Transverse colon (tissue), 4 donors: ENCODE data around the gene WDSUB1.

Source experiments
- POLR2A ChIP-seq: fragments of 450-650 bp; IDR thresholded peaks from one replicate; pipeline ENCODE4 v1.6.1; 2016; ENCODE audit warnings: antibody characterized with exemption, mild to moderate bottlenecking, moderate library complexity
- POLR2AphosphoS5 ChIP-seq, 3 donors: sonication (generic); formaldehyde crosslinking; IDR thresholded peaks; one replicate each; pipeline ENCODE4 v1.6.1; 2016; ENCODE audit warnings: antibody characterized with exemption in 3 of 3
- TF ChIP-seq, protein P1 (sequence below), 5 experiments: fragments of 200-600 bp in 3 of 5; fragments of 450-650 bp in 2 of 5; sonication (generic) in 3 of 5; IDR thresholded peaks; 1 replicate in 2 of 5; 2 replicates in 3 of 5; pipeline ENCODE4 v1.5.1; 2016 to 2017; ENCODE audit warnings: antibody characterized with exemption in 5 of 5, inconsistent platforms in 3 of 5, mild to moderate bottlenecking in 2 of 5, moderate library complexity in 1 of 5

- no peak for TF ChIP-seq POLR2A
- TF ChIP-seq, protein P1, sequence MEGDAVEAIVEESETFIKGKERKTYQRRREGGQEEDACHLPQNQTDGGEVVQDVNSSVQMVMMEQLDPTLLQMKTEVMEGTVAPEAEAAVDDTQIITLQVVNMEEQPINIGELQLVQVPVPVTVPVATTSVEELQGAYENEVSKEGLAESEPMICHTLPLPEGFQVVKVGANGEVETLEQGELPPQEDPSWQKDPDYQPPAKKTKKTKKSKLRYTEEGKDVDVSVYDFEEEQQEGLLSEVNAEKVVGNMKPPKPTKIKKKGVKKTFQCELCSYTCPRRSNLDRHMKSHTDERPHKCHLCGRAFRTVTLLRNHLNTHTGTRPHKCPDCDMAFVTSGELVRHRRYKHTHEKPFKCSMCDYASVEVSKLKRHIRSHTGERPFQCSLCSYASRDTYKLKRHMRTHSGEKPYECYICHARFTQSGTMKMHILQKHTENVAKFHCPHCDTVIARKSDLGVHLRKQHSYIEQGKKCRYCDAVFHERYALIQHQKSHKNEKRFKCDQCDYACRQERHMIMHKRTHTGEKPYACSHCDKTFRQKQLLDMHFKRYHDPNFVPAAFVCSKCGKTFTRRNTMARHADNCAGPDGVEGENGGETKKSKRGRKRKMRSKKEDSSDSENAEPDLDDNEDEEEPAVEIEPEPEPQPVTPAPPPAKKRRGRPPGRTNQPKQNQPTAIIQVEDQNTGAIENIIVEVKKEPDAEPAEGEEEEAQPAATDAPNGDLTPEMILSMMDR (IDR thresholded peaks at IDR 0.05) = no peak
- no peak for TF ChIP-seq POLR2AphosphoS5 (IDR thresholded peaks at IDR 0.05)
These were observed 3.9 kb upstream of the WDSUB1 start for GRCh38 chr2:159290289-159290907.
